NCI-H524 treated with DMSO at 0.1 percent for 48 hours (cell line): Measurements from ENCODE around the gene VTI1A.

Experiments
- DNase-seq: peaks from one replicate; lab custom pipeline; 2025; lab: John Stamatoyannopoulos, UW

The VTI1A gene

DNA sequence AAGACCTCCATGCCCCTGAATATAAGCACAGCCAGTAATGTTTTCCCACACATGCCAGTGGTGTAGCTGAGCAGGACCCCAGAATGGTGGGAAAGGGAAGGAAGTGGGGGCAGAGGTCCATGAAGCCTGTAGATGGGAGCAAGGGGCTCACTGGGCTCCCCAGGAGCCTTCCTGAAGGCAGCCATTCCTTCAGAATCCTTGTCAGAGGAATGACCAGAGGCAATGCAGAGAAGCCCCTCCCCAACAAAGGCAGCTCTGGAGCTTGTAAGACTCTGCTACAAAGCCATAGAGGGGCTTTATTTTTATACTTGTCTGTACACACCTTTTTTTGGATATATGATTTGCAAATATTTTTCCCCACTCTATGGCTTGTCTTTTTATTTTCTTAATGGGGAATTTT lies 338.1 kb downstream of the VTI1A start:
- DNase-seq, result no peak

DNA sequence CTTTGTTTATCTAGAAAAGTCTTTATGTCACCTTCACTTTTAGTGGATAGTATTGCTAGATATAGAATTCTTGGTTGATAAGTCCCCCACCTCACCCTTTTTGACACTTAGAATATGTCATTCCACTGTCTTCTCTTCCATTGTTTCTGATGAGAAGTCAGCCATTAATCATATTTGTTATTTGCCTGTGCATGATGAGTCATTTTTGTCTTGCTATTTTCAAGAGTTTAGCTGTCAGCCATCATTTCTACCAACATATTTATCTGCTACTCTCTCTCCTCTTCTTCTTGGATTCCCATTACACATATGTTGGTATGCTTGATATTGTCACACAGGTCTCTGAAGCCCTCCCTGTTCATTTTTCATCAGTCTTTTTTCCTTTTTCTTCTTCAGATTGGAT lies 342.2 kb downstream of the VTI1A start:
- no peak for DNase-seq

DNA sequence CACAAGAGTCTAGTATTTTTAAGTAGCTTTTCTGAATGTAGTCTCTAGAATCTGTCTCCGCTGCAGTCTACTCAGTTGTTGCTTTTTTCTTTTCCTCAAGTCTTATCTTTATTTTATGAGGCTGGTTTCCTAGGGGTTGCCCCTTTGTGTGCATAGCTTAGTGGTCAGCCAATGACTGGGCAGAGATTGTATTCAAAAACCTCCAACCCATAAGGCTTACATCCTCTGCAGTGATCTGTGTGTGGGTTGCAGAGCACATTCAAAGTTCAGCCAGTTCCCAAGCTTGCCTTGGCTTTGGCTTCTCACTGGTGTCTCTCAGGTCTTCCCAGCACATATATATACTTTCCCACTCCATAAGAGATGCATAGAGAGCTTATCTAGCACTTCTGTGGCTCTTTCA lies 343.0 kb downstream of the VTI1A start:
- no peak for DNase-seq

DNA sequence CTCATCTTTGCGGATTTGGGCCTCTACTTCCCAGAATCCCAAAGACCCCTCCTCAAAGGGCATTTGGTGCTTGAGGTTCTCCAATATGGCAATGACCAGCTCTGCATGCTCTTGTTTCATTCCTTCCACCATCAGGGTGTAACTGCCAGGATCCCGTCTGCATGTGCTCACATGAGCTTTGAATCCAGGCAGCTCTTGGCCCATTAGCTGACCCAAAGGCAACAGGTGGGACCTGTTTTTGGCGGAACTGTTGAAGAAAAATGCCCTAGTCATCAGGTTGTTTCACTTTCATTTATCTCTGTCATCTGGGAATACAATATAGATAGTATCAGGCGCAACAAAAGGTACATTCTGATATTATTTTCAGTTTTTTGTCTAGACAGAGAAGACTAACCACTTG lies 343.9 kb downstream of the VTI1A start:
- DNase-seq, result no peak

DNA sequence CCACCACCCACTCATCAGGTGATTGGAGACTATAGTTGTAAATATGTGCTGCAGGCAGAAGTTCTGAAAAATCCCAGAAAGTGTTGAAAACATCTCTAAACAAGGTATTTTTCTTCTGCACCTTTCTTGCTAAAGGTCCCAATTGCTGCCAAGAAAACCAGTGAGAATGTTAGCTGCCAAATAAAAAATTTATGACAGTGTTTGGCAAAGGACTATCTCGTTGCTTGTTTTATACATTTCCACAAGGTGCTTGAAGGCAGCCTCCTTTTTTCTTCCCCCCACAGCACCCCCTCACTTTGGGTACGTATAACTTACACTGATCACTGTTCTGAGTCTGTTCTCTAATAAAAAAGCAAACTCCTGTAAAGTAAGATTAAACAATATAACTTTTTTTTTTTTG lies 344.4 kb downstream of the VTI1A start:
- no peak for DNase-seq

DNA sequence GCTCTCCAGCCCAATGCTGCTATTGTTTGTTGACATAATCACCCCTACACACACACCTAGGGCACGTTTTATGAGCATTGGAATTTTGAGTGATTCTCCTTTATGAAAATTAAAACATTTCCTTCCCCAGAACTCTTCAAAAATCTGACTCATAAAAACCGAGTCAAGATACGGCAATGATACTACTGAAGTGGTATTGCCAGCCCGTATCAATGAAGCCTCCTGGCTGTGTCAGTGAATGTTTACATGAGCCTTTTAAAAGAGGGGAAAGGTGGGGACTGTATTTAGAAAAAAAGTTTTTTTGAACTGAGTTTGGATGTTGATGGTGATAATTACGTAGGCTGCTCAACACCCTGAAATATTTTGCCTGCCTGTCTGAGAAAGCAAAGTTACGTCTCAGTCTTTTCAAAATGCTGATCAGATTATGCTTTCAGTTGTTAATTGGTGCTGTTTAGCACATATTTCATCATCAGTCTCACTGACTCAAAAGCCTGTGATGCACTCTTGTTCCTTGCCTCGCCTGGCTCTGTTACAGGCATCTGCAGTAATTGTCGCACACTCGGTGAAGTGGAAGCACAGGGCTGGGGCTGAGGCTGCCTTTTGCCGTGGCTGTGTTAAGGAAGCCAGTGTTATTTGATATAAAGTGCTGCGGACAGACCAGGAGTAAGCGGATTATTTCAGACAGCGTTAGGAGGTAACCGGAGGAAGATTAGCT lies 345.6 kb downstream of the VTI1A start:
- DNase-seq, result peak; percentile 67

DNA sequence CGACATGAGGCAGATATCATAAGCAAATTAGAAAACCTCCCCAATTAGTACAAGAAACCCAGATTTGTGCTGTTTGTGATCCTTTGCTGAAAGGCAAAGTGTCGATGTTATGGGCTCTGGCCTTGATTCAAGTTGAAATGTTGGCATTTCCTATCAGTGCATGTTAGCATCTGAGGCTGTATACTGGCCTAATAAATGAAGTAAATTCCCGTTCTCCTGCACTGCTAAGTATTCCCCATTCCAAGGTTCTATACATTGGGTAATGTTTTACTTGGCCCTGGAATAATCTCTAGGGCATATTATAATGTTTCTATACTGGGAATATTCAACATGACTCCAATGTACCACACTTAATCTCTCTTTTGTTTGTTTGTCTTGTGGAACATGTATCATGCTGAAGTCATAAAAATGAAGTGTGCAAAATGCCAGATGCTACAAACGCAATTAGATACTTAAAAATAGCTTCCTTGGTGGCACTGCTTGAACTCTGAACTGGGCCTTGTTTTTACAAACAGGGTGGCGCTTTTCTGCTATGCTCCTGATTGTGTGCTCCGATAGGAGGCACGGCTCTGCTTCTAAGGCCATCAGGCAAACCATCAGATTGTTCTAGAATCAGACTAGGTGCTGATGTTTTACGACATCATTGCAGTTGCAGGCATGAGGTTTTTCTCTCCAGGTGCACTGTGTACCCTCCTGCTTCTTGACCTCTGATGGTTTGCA lies 346.3 kb downstream of the VTI1A start:
- DNase-seq, result no peak

DNA sequence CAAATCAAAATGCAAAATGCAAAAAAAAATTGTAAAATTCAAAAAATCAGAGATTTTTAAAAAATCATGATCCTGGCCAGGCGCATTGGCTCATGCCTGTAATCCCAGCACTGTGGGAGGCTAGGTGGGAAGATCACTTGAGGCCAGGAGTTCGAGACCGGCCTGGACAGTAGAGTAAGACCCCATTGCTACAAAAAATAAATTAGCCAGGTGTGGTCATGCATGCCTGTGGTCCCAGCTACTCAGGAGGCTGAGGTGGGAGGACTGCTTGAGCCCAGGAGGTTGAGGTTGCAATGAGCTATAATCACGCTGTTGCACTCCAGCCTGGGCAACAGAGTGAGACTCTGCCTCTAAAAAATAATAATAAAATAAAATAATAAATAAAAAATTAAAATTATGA lies 347.2 kb downstream of the VTI1A start:
- no peak for DNase-seq

DNA sequence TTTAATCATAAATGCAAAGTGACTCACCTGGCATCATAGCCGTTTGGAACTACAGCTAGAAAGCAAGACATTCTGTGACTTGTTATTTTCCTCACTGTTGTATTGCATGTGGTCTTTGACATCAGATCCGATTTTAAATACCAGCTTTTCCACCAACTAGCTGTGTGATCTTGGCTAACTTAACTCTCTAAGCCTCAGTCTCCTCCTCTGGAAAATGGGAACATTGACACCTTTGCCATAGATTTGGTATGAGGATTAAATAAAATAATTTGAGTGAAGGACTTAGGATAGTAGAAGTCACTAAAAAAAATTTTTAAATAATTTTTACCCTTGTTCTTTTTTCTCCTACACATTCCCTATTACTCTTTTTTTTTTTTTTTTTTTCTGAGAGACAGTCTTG lies 348.1 kb downstream of the VTI1A start:
- DNase-seq, result no peak

DNA sequence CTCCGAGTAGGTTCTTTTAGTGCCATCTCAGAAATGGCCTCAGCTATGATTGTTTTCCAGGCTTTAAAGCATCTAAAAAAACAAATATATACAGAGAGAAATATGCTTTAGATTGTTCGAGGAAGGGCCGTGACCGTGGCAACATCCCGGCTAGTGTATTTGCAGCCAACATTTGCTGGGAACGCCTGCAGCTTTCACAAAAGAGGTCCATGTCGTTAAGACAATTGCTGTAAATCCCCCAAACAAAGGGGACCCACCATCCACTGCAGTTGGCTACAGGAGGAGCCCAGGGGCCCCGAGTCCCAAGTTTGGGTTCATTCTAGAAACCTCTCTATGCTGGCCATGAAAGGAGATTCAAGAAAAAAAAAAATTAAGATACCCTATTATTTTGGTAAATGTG lies 350.2 kb downstream of the VTI1A start:
- no peak for DNase-seq

DNA sequence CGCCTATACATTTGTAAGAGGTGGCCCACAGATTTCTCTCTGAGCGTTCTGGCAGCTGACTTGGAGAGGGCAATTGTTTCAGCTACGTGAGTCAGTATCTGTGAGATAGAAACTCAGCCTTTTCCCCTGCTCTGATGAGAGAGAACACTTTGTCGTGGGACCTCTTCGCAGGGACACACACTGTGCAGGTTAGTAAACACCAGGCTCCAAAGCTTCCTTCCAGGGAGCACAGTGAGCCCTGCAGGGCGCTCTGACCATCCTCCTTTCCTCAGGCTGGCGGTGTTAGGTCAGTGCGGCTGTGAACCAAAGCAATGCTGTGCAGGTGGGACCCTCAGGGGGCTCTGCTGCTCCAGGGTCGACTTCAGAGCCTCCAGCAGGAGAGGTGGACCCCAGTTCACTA lies 350.8 kb downstream of the VTI1A start:
- no peak for DNase-seq

DNA sequence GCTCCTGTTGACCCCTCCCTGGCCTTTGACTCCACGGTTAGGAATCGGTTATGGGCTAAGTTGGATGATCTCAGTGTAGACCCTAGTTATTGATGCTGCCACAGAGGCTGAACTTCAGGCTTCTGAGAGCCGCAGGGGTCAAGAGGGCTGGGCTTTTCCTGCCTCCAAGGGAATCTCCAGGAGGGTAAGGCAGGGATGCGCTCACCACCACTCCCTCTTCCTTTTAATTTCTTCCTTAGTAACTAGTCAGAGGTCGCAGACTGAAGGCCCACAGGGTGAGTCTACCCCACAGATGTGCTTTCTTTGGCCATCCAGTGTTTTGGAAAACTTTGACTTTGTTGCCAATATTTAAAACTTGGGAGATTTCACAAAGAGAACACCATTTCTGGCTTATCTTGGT lies 352.0 kb downstream of the VTI1A start:
- DNase-seq, result no peak

DNA sequence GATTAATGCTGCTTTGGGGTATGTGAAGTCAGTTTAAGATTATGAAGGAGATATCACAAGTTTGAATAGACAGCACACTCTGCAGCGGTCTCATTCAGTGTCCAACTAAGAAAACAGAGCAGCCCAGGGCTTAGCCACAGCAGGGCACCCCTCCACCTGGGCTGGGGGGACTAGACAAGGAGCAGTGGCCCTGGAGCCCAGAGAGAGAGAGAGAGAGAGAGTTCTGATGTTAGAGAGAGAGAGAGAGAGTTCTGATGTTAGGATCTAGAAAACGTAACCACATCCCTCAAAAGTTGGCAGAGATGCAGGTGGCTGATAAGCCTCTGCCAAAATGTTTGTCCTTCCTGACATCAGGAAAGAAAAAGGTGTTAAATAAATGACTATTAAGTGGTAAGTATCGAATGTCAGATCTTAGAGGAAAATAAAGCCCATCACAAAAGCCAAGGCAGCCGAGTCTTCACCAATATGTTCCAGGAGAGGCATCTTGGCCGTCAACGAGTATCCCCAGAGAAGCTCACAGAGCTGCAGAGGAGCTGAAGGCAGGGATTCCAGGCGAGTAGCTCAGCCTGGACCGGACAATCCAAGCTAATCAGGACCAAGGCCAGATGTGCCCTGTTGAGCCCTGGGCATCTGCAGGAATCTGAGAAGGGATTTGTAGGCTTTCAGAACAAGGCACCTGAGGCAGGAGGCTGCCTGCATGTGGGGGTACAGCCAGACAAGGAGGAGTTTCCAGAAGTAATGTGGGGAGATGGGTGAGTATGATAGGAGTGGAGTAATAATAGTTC lies 352.9 kb downstream of the VTI1A start:
- DNase-seq, result no peak

DNA sequence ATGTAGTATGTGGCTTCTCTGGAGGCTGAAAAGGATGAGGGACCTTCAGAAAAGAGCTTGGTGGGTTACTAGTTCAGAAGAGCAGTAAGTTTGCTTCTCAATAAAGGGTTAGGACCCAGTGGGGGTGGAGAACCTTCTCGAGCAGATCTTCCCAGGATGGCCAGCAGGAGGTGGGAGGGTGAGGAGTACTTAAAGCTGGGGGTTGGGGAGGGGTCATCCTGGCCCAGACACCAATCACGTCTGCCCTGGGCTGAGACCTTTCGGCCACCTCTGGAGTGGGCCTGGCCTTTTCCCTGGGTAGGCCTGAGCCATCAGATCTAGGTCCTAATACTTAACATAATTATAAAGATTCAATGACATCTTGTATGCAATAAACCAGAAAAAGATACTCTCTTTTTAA lies 354.0 kb downstream of the VTI1A start:
- DNase-seq, result no peak

DNA sequence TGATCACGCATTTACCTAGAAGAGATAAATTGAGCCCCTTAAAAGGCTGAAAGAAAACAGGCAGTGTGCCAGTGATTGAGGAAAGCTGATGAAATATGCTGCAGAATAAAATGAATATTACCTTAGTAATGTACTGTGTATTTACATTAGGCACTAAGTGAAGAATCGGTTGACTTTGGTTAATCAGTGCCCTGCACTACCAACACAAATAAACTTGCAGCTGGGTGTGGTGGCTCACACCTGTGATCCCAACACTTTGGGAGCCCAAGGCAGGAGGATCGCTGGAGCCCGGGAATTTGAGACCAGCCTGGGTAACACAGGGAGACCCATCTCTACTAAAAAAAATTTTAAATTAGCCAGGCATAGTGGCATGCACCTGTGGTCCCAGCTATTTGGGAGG lies 354.7 kb downstream of the VTI1A start:
- no peak for DNase-seq

DNA sequence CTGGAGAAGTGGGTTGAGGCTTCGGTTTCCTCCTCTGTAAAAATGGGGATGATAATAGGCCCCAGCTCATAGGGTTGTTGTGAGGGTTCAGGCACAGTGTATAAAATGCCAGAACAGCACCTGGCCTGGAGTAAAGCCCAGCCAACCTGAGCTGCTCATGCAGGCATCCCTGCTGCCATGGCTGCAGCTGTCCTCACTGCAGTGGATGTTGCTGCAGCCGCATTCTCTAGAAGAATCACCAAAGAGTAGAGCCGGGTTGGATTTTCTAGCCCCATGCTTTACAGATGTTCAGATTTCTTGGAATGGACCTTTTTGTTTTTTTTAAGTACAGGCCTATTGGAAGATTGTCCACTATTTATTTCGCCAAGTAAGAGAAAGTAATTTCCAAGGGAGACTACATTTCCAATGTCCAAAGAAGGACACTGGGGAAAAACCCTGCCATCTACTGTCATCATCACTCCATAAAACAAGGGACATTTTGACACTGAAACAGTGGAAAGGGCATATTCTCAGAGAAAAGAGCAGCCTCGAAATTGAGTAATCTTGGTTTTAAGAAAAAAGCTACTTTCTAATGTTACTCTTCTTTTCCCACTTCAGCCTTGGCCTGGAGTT lies 355.5 kb downstream of the VTI1A start:
- DNase-seq, result no peak

DNA sequence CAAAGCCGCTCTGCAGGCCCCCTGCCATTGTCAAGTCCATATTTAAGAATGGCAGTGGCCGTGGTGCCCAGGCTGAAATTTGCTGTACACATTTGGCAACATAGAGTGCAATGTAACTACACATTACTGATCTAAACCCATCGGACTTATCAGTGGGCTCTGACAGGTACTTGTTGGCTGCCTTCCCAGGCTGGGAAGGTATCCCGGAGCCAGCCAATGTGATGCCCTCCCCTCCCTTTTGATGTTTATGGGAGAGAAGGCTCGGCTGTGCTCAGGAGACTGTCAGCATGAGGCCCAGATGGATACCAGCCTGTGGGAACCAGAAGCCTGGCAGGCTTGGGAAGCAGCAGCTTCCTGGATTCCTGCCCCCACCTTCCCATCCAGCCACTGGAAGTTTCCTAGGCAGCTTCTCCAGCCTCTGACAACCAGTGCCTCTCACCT lies 357.0 kb downstream of the VTI1A start:
- peak; percentile 73 for DNase-seq

DNA sequence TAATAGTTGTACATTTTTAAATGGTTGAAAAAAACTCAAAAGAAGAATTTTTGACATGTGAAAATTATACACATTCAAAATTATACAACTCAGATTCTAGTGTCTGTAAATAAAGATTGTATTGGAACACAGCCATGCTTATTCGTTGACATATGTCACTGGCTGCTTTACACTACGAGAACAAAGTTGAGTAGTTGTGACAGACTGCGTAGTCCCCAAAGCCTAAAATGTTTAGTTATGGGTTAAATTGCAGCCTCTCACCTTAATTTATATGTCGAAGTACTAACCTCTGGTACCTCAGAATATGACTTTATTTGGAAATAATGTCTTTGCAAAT lies 358.2 kb downstream of the VTI1A start:
- DNase-seq, result no peak

DNA sequence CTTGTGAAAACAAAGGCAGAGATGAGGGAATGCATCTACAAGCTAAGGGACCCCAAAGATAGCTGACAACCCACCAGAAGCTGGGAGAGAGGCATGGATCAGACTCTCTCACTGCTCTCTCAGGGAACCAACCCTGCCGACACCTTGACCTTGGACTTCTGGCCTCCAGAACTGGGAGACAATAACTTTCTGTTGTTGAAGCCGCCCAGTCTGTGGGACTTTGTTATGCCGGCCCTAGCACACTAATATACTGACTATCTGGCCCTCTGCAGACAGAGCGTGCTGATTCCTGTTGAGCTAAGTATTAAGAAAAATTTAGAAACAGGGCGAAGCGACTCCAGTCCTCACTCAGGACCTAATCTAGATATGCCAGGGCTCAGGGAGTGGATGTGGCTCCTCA lies 358.7 kb downstream of the VTI1A start:
- DNase-seq, result no peak

DNA sequence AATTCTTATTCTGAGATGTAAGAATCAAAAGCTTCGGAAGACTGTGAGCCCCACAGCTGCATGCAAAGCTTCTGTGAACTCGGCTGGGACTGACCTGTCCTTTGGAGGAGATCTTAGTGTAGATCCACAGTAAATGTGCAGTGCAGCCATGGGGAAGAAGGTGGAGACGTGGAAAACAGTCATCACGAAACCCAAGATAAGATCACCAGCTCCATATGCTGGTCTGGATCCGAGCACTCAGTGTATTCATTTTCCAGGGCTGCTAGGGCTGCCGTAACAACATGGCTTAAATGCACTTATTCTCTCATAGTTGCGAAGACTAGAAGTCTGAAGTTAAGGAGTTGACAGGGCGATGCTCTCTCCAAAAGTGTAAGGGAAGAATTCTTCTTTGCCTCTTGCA lies 360.0 kb downstream of the VTI1A start:
- DNase-seq, result no peak

DNA sequence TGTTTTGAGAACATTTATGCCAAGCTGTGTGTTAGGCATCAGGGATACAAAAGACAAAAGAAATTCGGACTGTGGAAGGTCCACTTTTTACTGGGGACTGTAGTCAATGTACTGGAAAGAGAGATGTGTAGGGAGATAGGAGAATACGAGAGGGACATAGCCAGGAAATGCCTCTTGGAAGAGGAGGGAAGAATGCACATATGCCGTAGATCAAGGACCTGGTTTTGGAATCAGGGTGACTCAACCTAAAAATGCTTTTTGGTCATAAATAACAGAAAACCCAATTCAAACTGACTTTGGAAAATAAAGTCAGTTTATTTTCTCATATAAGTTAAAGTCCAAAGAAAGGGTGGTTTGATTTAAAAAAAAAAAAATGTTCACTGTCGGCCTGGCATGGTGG lies 362.7 kb downstream of the VTI1A start:
- no peak for DNase-seq

DNA sequence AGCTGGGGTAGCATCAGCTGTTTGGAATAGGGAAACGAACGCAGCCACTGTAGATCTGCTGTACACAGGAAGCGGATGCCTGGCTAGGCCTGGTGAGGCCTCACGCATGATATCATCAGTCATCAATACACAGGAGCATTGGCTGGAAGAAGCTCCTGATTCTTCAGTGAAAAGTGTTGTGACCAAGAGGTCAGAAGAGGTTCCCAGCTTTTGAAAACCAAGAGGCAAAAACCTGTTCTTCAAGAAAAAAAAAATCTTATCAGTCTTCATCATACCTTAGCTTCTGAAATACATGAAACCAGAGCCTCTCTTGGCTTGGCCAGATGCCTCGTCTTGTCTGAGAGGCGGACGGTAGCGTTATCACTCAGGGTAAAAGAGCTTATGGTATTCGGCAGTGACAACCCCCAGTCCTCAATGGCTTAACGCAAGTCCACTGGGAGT lies 363.7 kb downstream of the VTI1A start:
- no peak for DNase-seq
